Astrocyte of the spinal cord (primary cell): ENCODE data around the gene UNC13C.

Source experiments
- DNase-seq: peaks from one replicate; pipeline ENCODE4 v3.0.0; 2011; ENCODE audit warnings: low read depth, low spot score
- H3K4me3 ChIP-seq: 2 replicates; pipeline ENCODE4 v1.5.1; 2011; ENCODE audit warnings: low read depth, mild to moderate bottlenecking, low read length, moderate library complexity
- in situ Hi-C: cut with HindIII; loops from 2 replicates; pipeline ENCODE4 v1.10.0; 2017; ENCODE audit warnings: low sequenced_read_pairs
- TF ChIP-seq, protein P1 (sequence below): IDR thresholded peaks from 2 replicates; pipeline ENCODE4 v1.5.1; 2012; ENCODE audit warnings: low read depth, mild to moderate bottlenecking, low read length, inconsistent platforms

The UNC13C gene

DNA sequence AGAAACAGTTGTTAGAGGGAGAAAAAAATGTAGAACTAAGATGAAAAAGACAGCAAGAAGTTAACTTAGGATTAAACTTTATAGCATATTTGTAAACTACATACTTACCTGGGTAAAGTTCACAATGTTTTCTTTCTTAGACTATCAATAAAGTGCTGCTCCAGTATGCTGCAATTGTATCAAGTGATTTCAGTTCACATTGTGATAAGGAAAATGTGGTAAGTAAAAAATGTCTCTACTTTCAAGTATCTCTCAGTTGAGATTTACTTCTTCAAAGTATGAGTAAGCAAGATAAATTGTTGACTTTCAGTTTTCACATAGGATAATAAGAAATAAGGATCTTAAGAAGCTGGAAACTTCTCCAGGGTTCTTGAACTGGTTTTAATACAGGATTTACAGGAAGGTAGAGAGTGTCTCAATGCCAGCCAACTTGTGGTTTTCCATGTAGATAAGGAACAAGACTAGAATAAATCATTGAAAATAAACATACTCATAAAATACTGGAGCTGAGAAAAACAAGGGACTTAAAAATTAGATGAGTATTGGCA, 528.8 kb downstream of the UNC13C start:
- TF ChIP-seq, protein P1, sequence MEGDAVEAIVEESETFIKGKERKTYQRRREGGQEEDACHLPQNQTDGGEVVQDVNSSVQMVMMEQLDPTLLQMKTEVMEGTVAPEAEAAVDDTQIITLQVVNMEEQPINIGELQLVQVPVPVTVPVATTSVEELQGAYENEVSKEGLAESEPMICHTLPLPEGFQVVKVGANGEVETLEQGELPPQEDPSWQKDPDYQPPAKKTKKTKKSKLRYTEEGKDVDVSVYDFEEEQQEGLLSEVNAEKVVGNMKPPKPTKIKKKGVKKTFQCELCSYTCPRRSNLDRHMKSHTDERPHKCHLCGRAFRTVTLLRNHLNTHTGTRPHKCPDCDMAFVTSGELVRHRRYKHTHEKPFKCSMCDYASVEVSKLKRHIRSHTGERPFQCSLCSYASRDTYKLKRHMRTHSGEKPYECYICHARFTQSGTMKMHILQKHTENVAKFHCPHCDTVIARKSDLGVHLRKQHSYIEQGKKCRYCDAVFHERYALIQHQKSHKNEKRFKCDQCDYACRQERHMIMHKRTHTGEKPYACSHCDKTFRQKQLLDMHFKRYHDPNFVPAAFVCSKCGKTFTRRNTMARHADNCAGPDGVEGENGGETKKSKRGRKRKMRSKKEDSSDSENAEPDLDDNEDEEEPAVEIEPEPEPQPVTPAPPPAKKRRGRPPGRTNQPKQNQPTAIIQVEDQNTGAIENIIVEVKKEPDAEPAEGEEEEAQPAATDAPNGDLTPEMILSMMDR, result no peak
- no peak overlapping the region for H3K4me3 ChIP-seq
- no peak for DNase-seq
- in situ Hi-C loops, result no loop called here

- in situ Hi-C loops, result no loop called here
- TF ChIP-seq, protein P1, result no peak
- no peak for DNase-seq
Observed at GRCh38 chr15:54514601-54515000, 536.4 kb downstream of the UNC13C start.

GRCh38 chr15:54515664-54516582, 537.7 kb downstream of the UNC13C start:
- no peak overlapping the region for H3K4me3 ChIP-seq
- in situ Hi-C loops, result no loop called here
- no peak for DNase-seq
- TF ChIP-seq, protein P1, result no peak

More at GRCh38 chr15:54514601-54515000, 536.4 kb downstream of the UNC13C start:
- no peak overlapping the region for H3K4me3 ChIP-seq

GRCh38 chr15:54517366-54517765, 539.1 kb downstream of the UNC13C start:
- H3K4me3 ChIP-seq, result no peak overlapping the region
- in situ Hi-C loops, result no loop called here
- TF ChIP-seq, protein P1, result no peak
- DNase-seq, result no peak

DNA sequence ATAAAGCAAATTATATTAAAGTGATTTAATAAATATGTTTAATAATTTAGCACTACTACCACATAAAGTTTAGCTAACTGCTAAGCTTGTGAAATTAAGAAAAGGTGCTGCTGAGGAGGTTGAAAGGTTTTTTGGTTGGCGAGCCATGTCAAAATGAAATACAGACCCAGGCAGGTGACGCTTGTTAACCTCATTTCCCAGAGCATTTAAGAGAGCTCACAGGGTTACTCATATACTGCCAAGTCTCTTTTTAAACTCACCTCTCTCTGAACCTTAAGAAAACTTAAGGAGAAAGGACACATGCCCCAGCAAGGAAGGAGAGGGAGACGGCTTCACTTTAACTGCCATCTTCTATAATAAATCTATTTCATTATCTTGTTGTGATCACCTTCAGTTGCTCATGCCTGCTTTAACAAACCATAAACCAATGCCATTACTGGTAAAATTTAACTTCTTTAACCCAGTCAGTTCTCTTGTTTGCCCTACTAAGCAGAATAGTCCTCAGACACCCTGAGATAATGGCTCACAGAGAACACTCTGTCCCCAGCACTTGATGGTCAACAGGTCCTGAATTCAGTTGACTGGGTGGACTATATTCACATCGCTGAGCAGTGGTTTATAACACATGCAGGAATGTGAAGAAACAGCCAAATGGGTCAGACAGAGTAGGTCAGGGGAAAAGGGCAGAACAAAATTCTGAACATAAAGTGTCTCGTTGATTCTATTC, 540.1 kb downstream of the UNC13C start:
- in situ Hi-C loops, result no loop called here
- TF ChIP-seq, protein P1, result no peak
- DNase-seq, result no peak
- no peak overlapping the region for H3K4me3 ChIP-seq

- H3K4me3 ChIP-seq, result no peak overlapping the region
- DNase-seq, result no peak
- TF ChIP-seq, protein P1, result no peak
- in situ Hi-C loops, result no loop called here
Observed at GRCh38 chr15:54519577-54519976, 541.3 kb downstream of the UNC13C start.
